Measurements from ENCODE around the gene DUOX1. TPM values are rescaled to one million over a fixed set of nuclear protein-coding genes. Genes with fewer than 3 reads are reported as not detected.

DUOX1 gene
- total RNA-seq, 1 donor from 2014 or later = 0.11 TPM

DNA sequence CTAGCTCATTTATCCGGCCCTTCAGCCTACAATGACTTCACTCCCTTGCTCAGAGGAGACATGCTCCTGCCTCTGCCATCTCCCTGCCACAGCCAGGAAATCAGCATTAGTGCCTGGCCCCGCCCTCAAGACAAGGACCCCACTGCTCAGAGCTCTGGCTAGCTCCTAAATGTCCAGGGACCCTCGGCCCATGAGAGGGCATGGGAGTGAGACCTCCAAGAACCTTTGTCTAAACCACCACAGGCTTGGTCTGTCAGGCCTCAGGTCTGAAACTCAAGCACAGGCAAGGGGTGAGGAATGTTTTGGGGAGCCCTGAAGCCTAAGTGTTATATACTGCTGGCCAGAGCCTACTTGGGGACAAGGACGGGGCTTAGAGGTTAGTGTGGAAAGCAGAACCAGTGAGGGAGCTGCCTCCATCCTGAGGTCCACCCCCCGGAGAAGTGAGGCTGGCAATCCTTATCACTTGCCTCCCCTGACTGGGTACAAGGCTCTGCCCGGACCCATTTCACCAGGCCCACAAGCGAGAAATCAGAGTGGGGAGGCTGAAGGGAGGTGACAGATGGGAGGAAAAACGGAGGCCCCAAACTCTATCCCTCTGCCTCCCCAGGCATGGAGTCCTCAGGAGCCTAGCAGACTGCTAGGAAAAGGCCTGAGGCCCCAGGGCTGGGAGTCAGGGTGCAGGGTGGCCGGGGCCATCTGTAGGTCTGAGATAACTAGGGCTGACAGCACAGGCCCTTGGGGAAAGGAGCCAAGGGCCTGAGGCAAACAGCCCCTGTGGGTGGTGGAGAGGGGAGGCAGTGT lies 39.2 kb downstream of the DUOX1 start:
- CTCF ChIA-PET = interaction anchor here (0.7 to 1.3 kb wide), 6 partner anchors 10 to 34 kb away, joined by 3 to 6 read pairs (median 3); no protein-coding TSS in a partner anchor
- DNase-seq (no peak), ATAC-seq (ENCODE audit: low read depth) (no peak)
- H3K27ac Mint-ChIP-seq = peak overlapping the region; percentile 68
- no peaks in the 10 kb centered on the region for H3K36me3 Mint-ChIP-seq (ENCODE audit: low read depth)
- TF ChIP-seq, protein P1, sequence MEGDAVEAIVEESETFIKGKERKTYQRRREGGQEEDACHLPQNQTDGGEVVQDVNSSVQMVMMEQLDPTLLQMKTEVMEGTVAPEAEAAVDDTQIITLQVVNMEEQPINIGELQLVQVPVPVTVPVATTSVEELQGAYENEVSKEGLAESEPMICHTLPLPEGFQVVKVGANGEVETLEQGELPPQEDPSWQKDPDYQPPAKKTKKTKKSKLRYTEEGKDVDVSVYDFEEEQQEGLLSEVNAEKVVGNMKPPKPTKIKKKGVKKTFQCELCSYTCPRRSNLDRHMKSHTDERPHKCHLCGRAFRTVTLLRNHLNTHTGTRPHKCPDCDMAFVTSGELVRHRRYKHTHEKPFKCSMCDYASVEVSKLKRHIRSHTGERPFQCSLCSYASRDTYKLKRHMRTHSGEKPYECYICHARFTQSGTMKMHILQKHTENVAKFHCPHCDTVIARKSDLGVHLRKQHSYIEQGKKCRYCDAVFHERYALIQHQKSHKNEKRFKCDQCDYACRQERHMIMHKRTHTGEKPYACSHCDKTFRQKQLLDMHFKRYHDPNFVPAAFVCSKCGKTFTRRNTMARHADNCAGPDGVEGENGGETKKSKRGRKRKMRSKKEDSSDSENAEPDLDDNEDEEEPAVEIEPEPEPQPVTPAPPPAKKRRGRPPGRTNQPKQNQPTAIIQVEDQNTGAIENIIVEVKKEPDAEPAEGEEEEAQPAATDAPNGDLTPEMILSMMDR (IDR thresholded peaks at IDR 0.05) = no peak
- intact Hi-C loops (cut with micrococcal nuclease) = no loop called here
- POLR2A ChIA-PET = interaction anchor here (0.5 to 3.4 kb wide), 5 partner anchors 17 to 880 kb away, joined by 3 to 24 read pairs (median 8); partner anchors contain the start of gene GOLM2
- peaks cover 29% of the 10 kb centered on the region for H3K4me1 Mint-ChIP-seq
- no peaks in the 10 kb centered on the region for H3K27me3 Mint-ChIP-seq
- H3K9me3 Mint-ChIP-seq = no peaks in the 10 kb centered on the region
- no peak overlapping the region for H3K4me3 Mint-ChIP-seq

DNA sequence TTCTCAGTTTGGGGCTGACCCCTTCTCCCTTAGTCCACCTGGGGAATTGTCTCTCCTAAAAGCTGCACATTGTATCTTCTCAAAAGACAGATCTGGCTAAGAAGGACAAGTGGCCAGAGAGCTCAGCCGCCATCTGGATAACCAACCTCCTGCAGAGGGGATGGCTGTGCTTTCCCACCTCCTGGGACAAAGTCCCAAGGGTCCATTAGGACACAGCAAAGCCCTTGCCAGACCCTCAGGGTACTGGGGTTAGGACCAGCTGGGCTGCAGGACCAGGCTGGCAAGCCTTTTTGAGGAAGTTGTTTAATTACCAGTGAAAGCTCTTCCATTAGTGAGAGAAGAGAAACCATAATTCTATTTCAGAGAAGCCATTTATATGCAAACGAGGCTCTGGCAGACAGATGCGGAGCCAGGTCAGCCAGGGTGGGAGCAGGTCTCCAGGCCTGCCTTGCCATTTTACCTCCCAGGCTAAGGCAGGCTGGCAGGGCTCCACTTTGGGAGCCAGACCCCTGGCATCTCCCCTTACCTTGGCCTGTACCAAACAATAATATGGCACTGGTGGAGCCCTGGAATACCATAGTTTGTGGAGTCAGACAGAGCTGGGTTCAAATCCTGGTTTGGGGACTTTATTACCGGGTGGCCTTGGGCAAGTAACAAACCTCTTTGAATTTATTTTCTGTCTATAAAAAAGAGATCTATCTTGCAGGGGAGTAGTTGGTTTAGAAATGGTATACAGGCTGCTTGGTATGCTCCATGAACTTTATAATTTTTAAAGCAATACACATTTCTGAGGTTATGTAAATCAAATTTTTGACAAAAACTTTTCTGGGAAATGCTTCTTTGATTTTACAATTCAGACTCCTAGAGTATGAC lies 40.0 kb downstream of the DUOX1 start:
- Mint-ChIP-seq H3K27me3 (no peaks in the 10 kb centered on the region), H3K4me3 (no peak overlapping the region), H3K9me3 (no peaks in the 10 kb centered on the region), H3K4me1 (peaks cover 29% of the 10 kb centered on the region), H3K27ac (peak overlapping the region; percentile 68), H3K36me3 (ENCODE audit: low read depth) (no peaks in the 10 kb centered on the region)
- ChIA-PET POLR2A (no interaction called here), CTCF (interaction anchor here (0.8 to 1.1 kb wide), 3 partner anchors 9 to 52 kb away, joined by 3 read pairs; no protein-coding TSS in a partner anchor)
- intact Hi-C loops (cut with micrococcal nuclease) = no loop called here
- DNase-seq = no peak
- ATAC-seq (ENCODE audit: low read depth) = no peak
- TF ChIP-seq, protein P1 (IDR thresholded peaks at IDR 0.05) = no peak

DNA sequence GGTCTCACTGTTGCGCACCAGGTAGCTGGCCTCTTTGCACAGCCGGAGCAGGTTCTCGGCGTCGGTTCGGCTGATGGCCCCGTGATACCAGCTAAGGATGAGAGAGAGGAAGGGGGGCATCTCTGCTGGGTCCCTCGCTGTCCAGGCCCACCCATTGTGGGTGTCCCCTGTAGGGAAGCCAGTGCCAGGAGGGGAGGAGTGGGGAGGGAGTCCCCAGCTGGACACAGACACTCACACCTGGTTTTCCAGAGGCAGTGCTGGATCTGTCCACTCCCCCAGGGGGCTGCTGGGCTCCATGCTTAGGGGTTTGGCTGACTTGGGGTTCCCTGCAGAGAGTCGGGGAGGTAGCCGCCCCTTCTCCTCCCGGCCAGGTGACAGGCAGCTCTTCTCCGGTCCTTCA lies 42.1 kb downstream of the DUOX1 start:
- Mint-ChIP-seq H3K27me3 (no peaks in the 10 kb centered on the region), H3K9me3 (no peaks in the 10 kb centered on the region), H3K36me3 (ENCODE audit: low read depth) (no peaks in the 10 kb centered on the region), H3K4me3 (no peak overlapping the region), H3K27ac (no peak overlapping the region), H3K4me1 (peaks cover 15% of the 10 kb centered on the region)
- intact Hi-C loops (cut with micrococcal nuclease) = no loop called here
- POLR2A ChIA-PET = no interaction called here
- ATAC-seq (ENCODE audit: low read depth) (no peak), DNase-seq (no peak)
- TF ChIP-seq, protein P1 (IDR thresholded peaks at IDR 0.05) = no peak
- CTCF ChIA-PET = interaction anchor here (0.8 kb wide), 1 partner anchor 26 kb away, joined by 3 read pairs; no protein-coding TSS in a partner anchor

DNA sequence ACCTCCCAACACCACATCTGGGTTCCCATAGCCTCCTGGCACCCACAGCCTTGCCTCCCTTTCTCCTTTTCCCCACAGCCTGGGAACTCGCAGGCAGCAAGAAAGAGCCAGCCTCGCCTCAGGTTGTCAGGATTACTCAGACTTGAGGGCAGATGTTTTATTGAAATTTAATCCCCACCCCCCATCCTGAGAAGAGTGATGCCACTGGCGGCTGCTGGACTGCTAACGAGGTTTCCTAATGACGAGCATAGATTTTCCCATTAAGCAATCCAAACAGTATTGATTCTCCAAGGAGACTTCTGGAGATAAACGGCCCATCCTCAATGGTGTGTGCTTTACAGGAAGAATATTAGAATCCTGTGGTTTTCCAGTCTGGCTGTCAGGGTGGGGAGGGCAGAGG lies 44.3 kb downstream of the DUOX1 start:
- intact Hi-C loops (cut with micrococcal nuclease) = no loop called here
- Mint-ChIP-seq H3K9me3 (no peaks in the 10 kb centered on the region), H3K36me3 (ENCODE audit: low read depth) (no peaks in the 10 kb centered on the region), H3K4me3 (no peak overlapping the region), H3K4me1 (peaks cover 8% of the 10 kb centered on the region), H3K27ac (no peak overlapping the region), H3K27me3 (no peaks in the 10 kb centered on the region)
- POLR2A ChIA-PET = no interaction called here
- no peak for ATAC-seq (ENCODE audit: low read depth)
- no peak for DNase-seq
- CTCF ChIA-PET = no interaction called here
- TF ChIP-seq, protein P1 (IDR thresholded peaks at IDR 0.05) = no peak

DNA sequence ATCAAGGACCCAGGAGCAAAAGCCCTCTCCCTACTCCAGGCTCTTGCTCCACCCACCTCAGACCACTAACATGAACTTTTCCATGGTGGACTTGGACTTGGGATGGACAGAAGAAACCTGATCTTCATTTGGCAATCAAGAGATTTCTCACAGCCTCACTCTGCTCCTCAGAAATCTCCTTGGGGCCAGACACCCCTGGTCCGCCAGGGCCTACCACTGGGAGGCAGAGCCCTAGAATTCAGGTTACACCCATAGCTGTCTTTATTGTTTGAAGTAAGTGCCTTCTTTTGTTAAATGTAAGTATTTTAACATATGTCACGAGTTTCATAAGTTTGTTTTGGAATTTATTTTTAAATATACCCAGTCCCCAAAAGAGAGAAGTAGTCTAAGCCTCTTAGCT lies 44.8 kb downstream of the DUOX1 start:
- Mint-ChIP-seq H3K4me1 (peaks cover 5% of the 10 kb centered on the region), H3K27me3 (no peaks in the 10 kb centered on the region), H3K36me3 (ENCODE audit: low read depth) (no peaks in the 10 kb centered on the region), H3K27ac (no peak overlapping the region), H3K9me3 (no peaks in the 10 kb centered on the region), H3K4me3 (no peak overlapping the region)
- intact Hi-C loops (cut with micrococcal nuclease) = no loop called here
- DNase-seq = no peak
- TF ChIP-seq, protein P1 (IDR thresholded peaks at IDR 0.05) = no peak
- ATAC-seq (ENCODE audit: low read depth) = no peak
- POLR2A ChIA-PET = interaction anchor here (0.6 kb wide), 1 partner anchor 14 kb away, joined by 6 read pairs; no protein-coding TSS in a partner anchor
- CTCF ChIA-PET = no interaction called here
